Stomach (tissue), 9 donors: ENCODE results near the gene XXYLT1. TPM values are rescaled to one million over a fixed set of nuclear protein-coding genes. Genes with fewer than 3 reads are reported as not detected.
A peak's percentile ranks its signal among the peaks of the same experiment; 100 is the strongest.

Experiments
- DNase-seq, 2 donors: peaks; one replicate each; pipeline versions ENCODE4 v3.0.0 to v3.0.0-alpha.2; 2013 to 2019
- H3K27ac ChIP-seq, 5 donors: fragments of 200-600 bp in 4 of 5; sonication (generic) in 4 of 5; one replicate each; pipeline ENCODE4 v1.5.1; 2013 to 2019; ENCODE audit warnings: mild to moderate bottlenecking in 1 of 5, moderate library complexity in 1 of 5
- H3K27me3 ChIP-seq, 3 donors: fragments of 200-600 bp; sonication (generic); one replicate each; pipeline ENCODE4 v1.5.1; 2017 to 2019; ENCODE audit warnings: mixed run types in 1 of 3
- H3K36me3 ChIP-seq, 4 donors: fragments of 200-600 bp; sonication (generic); 1 replicate in 3 of 4; 2 replicates in 1 of 4; pipeline ENCODE4 v1.5.1; 2016 to 2019
- H3K4me1 ChIP-seq, 4 donors: fragments of 200-600 bp; sonication (generic); one replicate each; pipeline ENCODE4 v1.5.1; 2016 to 2019
- H3K4me3 ChIP-seq, 4 donors: fragments of 200-600 bp; sonication (generic) in 3 of 4; one replicate each; pipeline ENCODE4 v1.5.1; 2016 to 2019; ENCODE audit warnings: mild to moderate bottlenecking in 1 of 4
- H3K9me3 ChIP-seq, 4 donors: fragments of 200-600 bp; sonication (generic); one replicate each; pipeline ENCODE4 v1.5.1; 2016 to 2019
- EP300 ChIP-seq: sonication (generic); formaldehyde crosslinking; IDR thresholded peaks from one replicate; pipeline ENCODE4 v1.6.1; 2017; ENCODE audit warnings: antibody characterized with exemption
- POLR2A ChIP-seq, 4 donors: fragments of 450-650 bp; IDR thresholded peaks; one replicate each; pipeline ENCODE4 v1.6.1; 2016; ENCODE audit warnings: antibody characterized with exemption in 4 of 4, control low read depth in 2 of 4, mild to moderate bottlenecking in 1 of 4, moderate library complexity in 1 of 4
- POLR2AphosphoS5 ChIP-seq, 3 donors: sonication (generic); formaldehyde crosslinking; IDR thresholded peaks; one replicate each; pipeline ENCODE4 v1.6.1; 2016; ENCODE audit warnings: antibody characterized with exemption in 3 of 3
- WGBS, 5 donors: extraction: QIAGEN DNeasy Blood & Tissue Kit in 3 of 5; methylation state at CpG; one replicate each; pipeline versions ENCODE4 v1.1.5 to v1.1.7; 2013 to 2018; 5-methylcytosine and 5-hydroxymethylcytosine counted together
- intact Hi-C: fragments of 100-400 bp; cut with DNase I; formaldehyde crosslinking; loops from one replicate; pipeline ENCODE4 v1.15.1; 2023; ENCODE audit warnings: low total_unique reads
- polyA plus RNA-seq, 3 donors: library from polyadenylated mRNA; stranded (reverse); fragments of 200-250 nt; gene quantifications; one replicate each; pipeline ENCODE4 v1.2.3, GENCODE V29; 2013
- total RNA-seq, 5 donors: library from RNA; depleted of rRNA; stranded (reverse); fragments of >200 nt; gene quantifications; one replicate each; pipeline versions ENCODE4 v1.1.0 to v1.2.3, GENCODE V29; 2014 to 2016
- TF ChIP-seq, protein P1 (sequence below), 7 experiments: fragments of 450-650 bp in 4 of 7; fragments of 200-600 bp in 3 of 7; sonication (generic) in 3 of 7; IDR thresholded peaks; one replicate each; pipeline ENCODE4 v1.5.1; 2016 to 2019; ENCODE audit warnings: antibody characterized with exemption in 7 of 7, control low read depth in 2 of 7, mild to moderate bottlenecking in 1 of 7
- donor health status: healthy with polysubstance abuse.
- donor health status: Bipolar disorder and iron deficiency.
- donor health status: healthy.

The XXYLT1 gene
- total and polyA plus RNA-seq, 8 donors = 2.1 to 41.5 (median 11.4) TPM; not detected in 1

DNA sequence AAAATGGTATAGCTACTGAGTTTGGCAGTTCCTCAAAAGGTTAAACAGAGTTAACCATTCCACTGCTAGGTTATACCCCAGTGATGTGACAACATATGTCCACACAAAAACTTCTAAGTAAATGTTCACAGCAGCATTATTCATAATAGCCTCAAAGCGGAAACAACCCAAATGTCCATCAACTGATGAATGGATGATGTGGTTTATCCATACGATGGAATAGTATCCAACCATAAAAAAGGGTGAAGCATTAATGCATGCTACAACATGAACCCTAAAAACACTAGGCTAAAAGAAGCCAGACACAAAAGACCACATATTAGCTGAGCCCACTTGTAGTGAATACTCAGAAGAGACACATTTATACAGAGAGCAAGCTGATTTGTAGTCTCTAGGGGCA lies 9.0 kb downstream of the XXYLT1 start:
- no peak for DNase-seq
- intact Hi-C loops = loop anchor here (5.0 kb wide), 1 partner anchor 580 kb away; no protein-coding TSS in a partner anchor

DNA sequence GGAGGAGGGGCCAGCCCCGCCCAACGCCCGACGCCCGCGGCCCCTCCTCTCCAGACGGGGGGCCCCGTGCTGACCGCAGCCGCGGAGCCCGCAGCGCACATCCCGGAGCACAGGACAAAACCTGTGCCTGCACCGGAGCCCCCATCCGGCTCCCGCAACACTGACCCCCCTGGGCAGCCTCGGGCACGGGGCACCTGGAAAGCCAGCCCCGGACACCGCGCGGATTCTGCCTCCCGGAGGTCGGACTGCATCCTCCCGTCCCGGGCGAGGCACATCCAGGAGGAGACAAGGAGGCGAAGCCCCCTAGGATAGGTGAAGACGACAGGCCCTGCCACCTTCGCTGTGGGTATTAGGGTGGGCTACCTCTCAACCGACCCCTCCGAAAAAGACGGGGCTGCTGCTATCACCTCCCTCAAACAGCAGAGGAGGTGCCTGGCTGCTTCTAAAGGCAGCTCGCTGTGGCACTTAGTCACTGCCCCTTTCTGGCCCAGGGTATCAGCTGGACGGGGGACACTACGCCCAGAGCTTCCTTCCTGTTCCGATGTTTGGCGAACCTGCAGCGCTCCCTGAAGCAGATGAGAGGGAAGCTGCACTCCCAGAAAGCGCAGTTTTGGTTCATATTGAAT lies 10.6 kb downstream of the XXYLT1 start:
- 5 to 10% (median 9%) methylated on average over 21 to 41 of the region's 41 CpGs for WGBS, 5 donors
- Histone ChIP-seq H3K9me3 (no peaks in the 10 kb centered on the region), H3K4me3 (peak overlapping the region; percentile 64 to 76 (median 71)), H3K27me3 (no peaks in the 10 kb centered on the region), H3K4me1 (peaks cover 28 to 53% (median 41%) of the 10 kb centered on the region in 4 donors), H3K27ac (peak overlapping the region; percentile 88 to 95 (median 91)), H3K36me3 (peaks cover 0 to under 1% (median 0%) of the 10 kb centered on the region in 4 donors)
- peak in 1 of 2 donors; percentile 68 for DNase-seq
- intact Hi-C loops = loop anchor here (5.0 kb wide), 1 partner anchor 578 kb away; no protein-coding TSS in a partner anchor
- TF ChIP-seq, protein P1, sequence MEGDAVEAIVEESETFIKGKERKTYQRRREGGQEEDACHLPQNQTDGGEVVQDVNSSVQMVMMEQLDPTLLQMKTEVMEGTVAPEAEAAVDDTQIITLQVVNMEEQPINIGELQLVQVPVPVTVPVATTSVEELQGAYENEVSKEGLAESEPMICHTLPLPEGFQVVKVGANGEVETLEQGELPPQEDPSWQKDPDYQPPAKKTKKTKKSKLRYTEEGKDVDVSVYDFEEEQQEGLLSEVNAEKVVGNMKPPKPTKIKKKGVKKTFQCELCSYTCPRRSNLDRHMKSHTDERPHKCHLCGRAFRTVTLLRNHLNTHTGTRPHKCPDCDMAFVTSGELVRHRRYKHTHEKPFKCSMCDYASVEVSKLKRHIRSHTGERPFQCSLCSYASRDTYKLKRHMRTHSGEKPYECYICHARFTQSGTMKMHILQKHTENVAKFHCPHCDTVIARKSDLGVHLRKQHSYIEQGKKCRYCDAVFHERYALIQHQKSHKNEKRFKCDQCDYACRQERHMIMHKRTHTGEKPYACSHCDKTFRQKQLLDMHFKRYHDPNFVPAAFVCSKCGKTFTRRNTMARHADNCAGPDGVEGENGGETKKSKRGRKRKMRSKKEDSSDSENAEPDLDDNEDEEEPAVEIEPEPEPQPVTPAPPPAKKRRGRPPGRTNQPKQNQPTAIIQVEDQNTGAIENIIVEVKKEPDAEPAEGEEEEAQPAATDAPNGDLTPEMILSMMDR (IDR thresholded peaks at IDR 0.05) = peak in 2 of 7 experiments; percentile 12 to 43
- TF ChIP-seq POLR2AphosphoS5 (IDR thresholded peaks at IDR 0.05) = no peak

More for the DNA sequence above, 9.0 kb downstream of the XXYLT1 start:
- Histone ChIP-seq H3K4me3 (no peak overlapping the region), H3K4me1 (peaks cover 28 to 45% (median 41%) of the 10 kb centered on the region in 4 donors), H3K36me3 (peaks cover 0 to 14% (median 0%) of the 10 kb centered on the region in 4 donors), H3K27ac (no peak overlapping the region), H3K9me3 (no peaks in the 10 kb centered on the region), H3K27me3 (no peaks in the 10 kb centered on the region)
- WGBS, 5 donors = 90 to 100% (median 98%) methylated on average over 2 of the region's 2 CpGs
- TF ChIP-seq, protein P1 (IDR thresholded peaks at IDR 0.05) = no peak
- no peak for TF ChIP-seq EP300
- no peak for TF ChIP-seq POLR2A (IDR thresholded peaks at IDR 0.05)
- no peak for TF ChIP-seq POLR2AphosphoS5 (IDR thresholded peaks at IDR 0.05)

DNA sequence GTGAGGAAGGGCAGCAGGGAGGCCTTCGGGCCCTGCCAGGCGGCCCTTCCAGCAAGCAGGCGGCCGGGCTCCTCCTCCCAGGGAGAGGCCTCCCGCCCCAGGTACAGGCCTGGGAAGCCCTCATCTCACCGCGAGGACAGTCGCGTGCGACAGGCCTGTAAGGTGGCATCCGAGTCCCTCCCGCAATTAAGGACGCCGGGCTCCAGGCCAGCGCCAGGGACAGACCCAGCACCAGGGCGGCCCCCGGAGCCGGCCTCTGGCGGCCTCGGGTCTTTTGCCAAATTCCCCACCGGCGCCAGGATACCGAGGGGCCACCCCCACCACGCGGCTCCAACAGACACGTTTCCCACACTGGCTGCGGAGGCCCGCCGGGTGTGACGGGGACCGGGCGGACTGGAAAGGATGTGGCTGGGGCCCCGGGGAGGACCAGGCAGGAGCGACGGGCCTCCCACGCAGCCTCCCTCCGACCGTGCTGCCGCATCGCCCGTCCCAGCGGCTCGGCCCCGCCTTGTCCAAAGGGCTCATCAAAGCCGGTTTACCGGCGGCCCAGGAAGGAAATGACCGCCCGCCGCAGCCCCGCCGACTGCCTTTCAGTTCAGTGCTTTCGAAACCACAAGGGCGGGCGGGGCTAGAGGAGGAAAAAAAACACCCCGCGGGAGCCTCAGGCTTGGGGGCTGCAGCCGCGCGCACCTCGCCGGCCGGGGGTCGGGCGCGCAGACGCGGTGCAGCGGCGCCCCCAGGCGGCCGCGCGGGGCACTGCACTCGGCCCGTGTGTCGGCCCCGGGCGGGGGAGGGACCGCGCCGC lies 11.3 kb downstream of the XXYLT1 start:
- DNase-seq = peak; percentile 85 to 96
- peak overlapping the region; percentile 88 to 95 (median 91) for H3K27ac ChIP-seq
- no peaks in the 10 kb centered on the region for H3K36me3 ChIP-seq
- TF ChIP-seq EP300 (no peak), POLR2A (IDR thresholded peaks at IDR 0.05) (no peak), POLR2AphosphoS5 (IDR thresholded peaks at IDR 0.05) (peak; percentile 51 to 85 (median 67))
- TF ChIP-seq, protein P1 (IDR thresholded peaks at IDR 0.05) = peak in 4 of 7 experiments; percentile 22 to 100 (median 68)
- intact Hi-C loops = loop anchor here (5.0 to 10.0 kb wide), 2 partner anchors 145 to 577 kb away; no protein-coding TSS in a partner anchor
- 2 to 5% (median 3%) methylated on average over 40 to 82 of the region's 82 CpGs for WGBS, 5 donors
- H3K27me3 ChIP-seq = no peaks in the 10 kb centered on the region
- no peaks in the 10 kb centered on the region for H3K9me3 ChIP-seq
- H3K4me1 ChIP-seq = peaks cover 28 to 58% (median 41%) of the 10 kb centered on the region in 4 donors
- peak overlapping the region; percentile 64 to 76 (median 71) for H3K4me3 ChIP-seq

DNA sequence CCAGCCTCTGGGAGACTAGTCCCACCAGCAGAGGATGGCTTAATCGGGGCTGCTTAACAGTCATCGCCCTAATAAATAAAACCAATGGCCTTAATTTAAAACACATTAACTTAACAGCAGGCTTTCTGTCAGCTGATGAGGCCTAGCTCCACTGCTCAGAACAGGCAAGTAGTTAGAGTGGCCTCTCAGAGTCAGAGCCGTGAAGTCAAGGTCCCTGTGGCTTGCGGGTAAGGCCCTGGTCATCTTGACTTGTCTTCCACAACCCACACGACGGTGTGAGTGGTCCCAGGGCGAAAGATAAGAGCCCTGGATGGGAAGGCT lies 11.8 kb downstream of the XXYLT1 start:
- TF ChIP-seq POLR2AphosphoS5 (IDR thresholded peaks at IDR 0.05) (no peak), EP300 (no peak), POLR2A (IDR thresholded peaks at IDR 0.05) (no peak)
- TF ChIP-seq, protein P1 (IDR thresholded peaks at IDR 0.05) = no peak
- intact Hi-C loops = loop anchor here (10.0 kb wide), 1 partner anchor 144 kb away; no protein-coding TSS in a partner anchor
- no peaks in the 10 kb centered on the region for H3K27me3 ChIP-seq
- 61 to 71% (median 63%) methylated on average over 6 to 7 of the region's 7 CpGs for WGBS, 5 donors
- peaks cover 28 to 58% (median 41%) of the 10 kb centered on the region in 4 donors for H3K4me1 ChIP-seq
- no peaks in the 10 kb centered on the region for H3K36me3 ChIP-seq
- H3K9me3 ChIP-seq = no peaks in the 10 kb centered on the region
- H3K4me3 ChIP-seq = peak overlapping the region; percentile 64 to 76 (median 71)
- H3K27ac ChIP-seq = peak overlapping the region; percentile 88 to 95 (median 91)
- DNase-seq = no peak
